ENCODE data around the gene SDCBP2. TPM values are rescaled to one million over a fixed set of nuclear protein-coding genes. Genes with fewer than 3 reads are reported as not detected.

The SDCBP2 gene
- polyA plus RNA-seq, 1 donor (not counting 4 experiments of a cell fraction or from before 2014, with no cell fraction given) = 36.0 TPM

GRCh38 chr20:1370548-1371110 is 41.7 kb upstream of the SDCBP2 start:
- Histone ChIP-seq H3K27me3 (ENCODE audit: control insufficient read depth, extremely low read depth, insufficient read depth, low read length) (no peaks in the 10 kb centered on the region), H3K27ac (ENCODE audit: control insufficient read depth, insufficient read depth, low read length) (no peak overlapping the region), H3K36me3 (ENCODE audit: control insufficient read depth in 2 of 2, extremely low read depth in 1 of 2, insufficient read depth in 2 of 2, low read length in 2 of 2) (peaks cover 25 to 52% of the 10 kb centered on the region in 2 experiments), H3K79me2 (ENCODE audit: control insufficient read depth, insufficient read depth, low read length) (peaks cover 68% of the 10 kb centered on the region), H3K9me3 (ENCODE audit: control insufficient read depth, low read depth, low read length) (no peaks in the 10 kb centered on the region), H3K4me3 (ENCODE audit: control insufficient read depth in 2 of 3, extremely low read depth in 1 of 3, insufficient read depth in 2 of 3, low read depth in 1 of 3, low read length in 3 of 3) (no peak overlapping the region), H3K4me1 (ENCODE audit: control insufficient read depth, extremely low read depth, insufficient read depth, low read length) (peaks cover 18% of the 10 kb centered on the region), H4K20me1 (ENCODE audit: control insufficient read depth, extremely low read depth, insufficient read depth, low read length) (peaks cover 11% of the 10 kb centered on the region), H3K4me2 (ENCODE audit: control insufficient read depth, extremely low read depth, insufficient read depth, low read depth, low read length) (no peak overlapping the region), H3K9ac (ENCODE audit: control insufficient read depth, extremely low read depth, insufficient read depth, low read length) (no peak overlapping the region), H3K9me1 (ENCODE audit: control insufficient read depth, extremely low read depth, insufficient read depth, low read length) (no peaks in the 10 kb centered on the region), H2AFZ (ENCODE audit: control insufficient read depth, low read length) (no peak overlapping the region)
- DNase-seq (ENCODE audit: low read depth, low spot score) = no peak
- dilution Hi-C loops (cut with MboI; ENCODE audit: extremely low pct_ligation_motif_present, low sequenced_read_pairs) = no loop called here
- FAIRE-seq = no peak
- TF ChIP-seq CTCF (optimal IDR thresholded peaks at IDR 0.05 in 1 of 3, IDR thresholded peaks at IDR 0.05 in 1 of 3, conservative IDR thresholded peaks at IDR 0.05 in 1 of 3; ENCODE audit: extremely low read depth in 1 of 3, insufficient read depth in 2 of 3, low read length in 3 of 3) (no peak), EZH2 (IDR thresholded peaks at IDR 0.05; ENCODE audit: low read length) (no peak)

- no peak overlapping the region for H3K27ac ChIP-seq (ENCODE audit: control insufficient read depth, insufficient read depth, low read length)
- no peak overlapping the region for H2AFZ ChIP-seq (ENCODE audit: control insufficient read depth, low read length)
- no peaks in the 10 kb centered on the region for H3K27me3 ChIP-seq (ENCODE audit: control insufficient read depth, extremely low read depth, insufficient read depth, low read length)
- H3K9me3 ChIP-seq (ENCODE audit: control insufficient read depth, low read depth, low read length) = no peaks in the 10 kb centered on the region
- peaks cover 25 to 47% of the 10 kb centered on the region in 2 experiments for H3K36me3 ChIP-seq (ENCODE audit: control insufficient read depth in 2 of 2, extremely low read depth in 1 of 2, insufficient read depth in 2 of 2, low read length in 2 of 2)
- DNase-seq (ENCODE audit: low read depth, low spot score) (no peak), FAIRE-seq (no peak)
- H3K9me1 ChIP-seq (ENCODE audit: control insufficient read depth, extremely low read depth, insufficient read depth, low read length) = no peaks in the 10 kb centered on the region
- peaks cover 10% of the 10 kb centered on the region for H4K20me1 ChIP-seq (ENCODE audit: control insufficient read depth, extremely low read depth, insufficient read depth, low read length)
- dilution Hi-C loops (cut with MboI; ENCODE audit: extremely low pct_ligation_motif_present, low sequenced_read_pairs) = no loop called here
- H3K4me1 ChIP-seq (ENCODE audit: control insufficient read depth, extremely low read depth, insufficient read depth, low read length) = peaks cover 18% of the 10 kb centered on the region
- peaks cover 62% of the 10 kb centered on the region for H3K79me2 ChIP-seq (ENCODE audit: control insufficient read depth, insufficient read depth, low read length)
- H3K4me3 ChIP-seq (ENCODE audit: control insufficient read depth in 2 of 3, extremely low read depth in 1 of 3, insufficient read depth in 2 of 3, low read depth in 1 of 3, low read length in 3 of 3) = no peak overlapping the region
- H3K4me2 ChIP-seq (ENCODE audit: control insufficient read depth, extremely low read depth, insufficient read depth, low read depth, low read length) = no peak overlapping the region
- H3K9ac ChIP-seq (ENCODE audit: control insufficient read depth, extremely low read depth, insufficient read depth, low read length) = no peak overlapping the region
- no peak for TF ChIP-seq CTCF (optimal IDR thresholded peaks at IDR 0.05 in 1 of 3, IDR thresholded peaks at IDR 0.05 in 1 of 3, conservative IDR thresholded peaks at IDR 0.05 in 1 of 3; ENCODE audit: extremely low read depth in 1 of 3, insufficient read depth in 2 of 3, low read length in 3 of 3)
- no peak for TF ChIP-seq EZH2 (IDR thresholded peaks at IDR 0.05; ENCODE audit: low read length)
These were observed 41.0 kb upstream of the SDCBP2 start for GRCh38 chr20:1369970-1370369.

Measured in keratinocyte (primary cell).